ENCODE measurements around the gene COPE. TPM values are rescaled to one million over a fixed set of nuclear protein-coding genes. Genes with fewer than 3 reads are reported as not detected.

Gene COPE
- total RNA-seq, 1 donor from 2014 or later: 177 TPM

DNA sequence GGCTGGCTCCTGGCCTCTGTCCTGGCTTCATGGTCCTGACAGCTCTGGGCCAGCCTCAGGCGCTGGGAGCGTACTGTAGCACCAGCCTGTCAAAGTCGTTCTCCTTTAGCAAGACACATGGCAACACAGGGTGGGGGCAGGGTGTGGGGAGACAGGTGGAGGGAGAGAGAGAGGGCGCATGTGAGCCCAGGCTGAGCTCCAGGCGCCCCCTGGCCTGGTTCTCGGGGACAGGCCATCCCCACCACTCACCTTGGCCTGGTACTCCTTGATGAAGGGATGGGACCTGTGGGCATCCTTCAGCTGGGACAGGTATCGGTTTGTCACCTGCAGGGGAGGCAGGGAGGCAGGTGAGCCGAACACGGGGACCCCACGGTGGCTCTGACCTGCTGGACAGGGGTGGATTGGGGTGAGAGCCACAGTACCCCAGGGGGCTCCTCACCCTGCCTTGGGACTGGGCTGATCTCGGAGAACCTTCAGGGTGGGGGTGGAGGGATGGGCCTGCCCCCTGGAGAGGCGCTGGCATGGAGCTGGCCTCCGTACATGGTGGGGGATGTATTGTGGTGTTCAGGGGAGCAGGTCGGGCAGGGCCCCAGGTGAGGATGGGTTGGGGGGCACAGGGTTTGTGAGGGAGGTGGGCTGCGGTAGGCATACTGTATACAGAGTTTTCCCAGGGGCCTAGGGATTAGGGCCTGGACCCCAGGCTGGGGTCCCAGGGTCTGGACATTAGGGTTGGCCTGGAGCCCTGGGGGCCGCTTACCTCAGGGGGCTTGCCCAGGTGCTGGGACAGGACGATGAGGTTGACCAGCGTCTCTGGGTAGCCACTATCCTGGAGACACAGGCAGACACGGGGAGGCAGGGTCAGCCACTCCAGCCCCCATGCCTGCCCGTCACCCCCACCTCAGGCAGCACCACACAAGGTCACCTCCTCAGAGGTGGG is 19.3 kb downstream of the COPE start:
- no peaks in the 10 kb centered on the region for H3K4me1 Mint-ChIP-seq (ENCODE audit: low read depth, unreplicated experiment)
- no peak overlapping the region for H3K27ac Mint-ChIP-seq (ENCODE audit: unreplicated experiment)
- H3K36me3 Mint-ChIP-seq (ENCODE audit: unreplicated experiment): no peaks in the 10 kb centered on the region
- DNase-seq: no peak
- H3K4me3 Mint-ChIP-seq (ENCODE audit: unreplicated experiment): no peak overlapping the region
- peaks cover 3% of the 10 kb centered on the region for H3K9me3 Mint-ChIP-seq (ENCODE audit: unreplicated experiment)
- peaks cover 9% of the 10 kb centered on the region for H3K27me3 Mint-ChIP-seq (ENCODE audit: unreplicated experiment)
- TF ChIP-seq, protein P1, sequence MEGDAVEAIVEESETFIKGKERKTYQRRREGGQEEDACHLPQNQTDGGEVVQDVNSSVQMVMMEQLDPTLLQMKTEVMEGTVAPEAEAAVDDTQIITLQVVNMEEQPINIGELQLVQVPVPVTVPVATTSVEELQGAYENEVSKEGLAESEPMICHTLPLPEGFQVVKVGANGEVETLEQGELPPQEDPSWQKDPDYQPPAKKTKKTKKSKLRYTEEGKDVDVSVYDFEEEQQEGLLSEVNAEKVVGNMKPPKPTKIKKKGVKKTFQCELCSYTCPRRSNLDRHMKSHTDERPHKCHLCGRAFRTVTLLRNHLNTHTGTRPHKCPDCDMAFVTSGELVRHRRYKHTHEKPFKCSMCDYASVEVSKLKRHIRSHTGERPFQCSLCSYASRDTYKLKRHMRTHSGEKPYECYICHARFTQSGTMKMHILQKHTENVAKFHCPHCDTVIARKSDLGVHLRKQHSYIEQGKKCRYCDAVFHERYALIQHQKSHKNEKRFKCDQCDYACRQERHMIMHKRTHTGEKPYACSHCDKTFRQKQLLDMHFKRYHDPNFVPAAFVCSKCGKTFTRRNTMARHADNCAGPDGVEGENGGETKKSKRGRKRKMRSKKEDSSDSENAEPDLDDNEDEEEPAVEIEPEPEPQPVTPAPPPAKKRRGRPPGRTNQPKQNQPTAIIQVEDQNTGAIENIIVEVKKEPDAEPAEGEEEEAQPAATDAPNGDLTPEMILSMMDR (IDR thresholded peaks at IDR 0.05; ENCODE audit: partially characterized antibody, unreplicated experiment): no peak

DNA sequence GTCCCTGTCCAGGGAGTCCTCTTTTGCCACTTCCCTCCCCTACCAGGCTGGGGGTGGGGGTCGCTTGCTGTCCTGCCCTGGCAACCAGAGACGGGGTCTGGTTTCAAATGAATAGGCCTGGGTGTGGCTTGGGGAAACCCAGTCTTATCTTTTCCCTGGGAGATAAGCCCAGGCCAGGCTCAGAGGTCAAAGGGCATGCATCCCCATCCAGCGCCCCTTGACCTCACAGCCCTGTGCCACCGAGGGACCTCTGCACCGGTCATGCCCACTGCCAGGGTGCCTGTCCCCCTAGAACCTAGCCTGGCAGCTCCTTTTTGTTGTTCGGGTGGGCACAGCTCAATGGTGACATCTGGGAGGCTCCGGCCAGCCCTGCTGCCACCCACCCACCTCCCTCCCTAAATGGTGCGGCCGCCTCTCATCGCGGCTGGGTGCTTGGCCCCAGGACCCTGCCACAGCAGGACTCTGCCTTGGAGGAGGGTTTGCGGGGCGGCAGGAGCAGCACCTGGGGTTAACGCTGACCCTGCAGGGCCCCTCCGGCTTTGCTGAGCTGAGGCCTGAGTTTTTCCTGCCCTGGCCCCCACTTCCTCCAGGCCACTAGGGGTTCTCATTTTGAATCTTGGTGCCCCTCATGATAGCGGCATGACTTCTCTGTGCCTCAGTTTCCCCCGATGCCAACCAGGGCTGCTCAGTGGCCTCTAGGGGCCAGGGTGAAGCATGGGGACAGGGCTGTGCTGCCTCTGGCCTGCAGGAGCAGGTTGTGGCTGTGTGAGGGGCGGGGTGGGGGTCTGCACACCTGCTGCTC is 20.4 kb downstream of the COPE start:
- TF ChIP-seq, protein P1 (IDR thresholded peaks at IDR 0.05; ENCODE audit: partially characterized antibody, unreplicated experiment): no peak
- Mint-ChIP-seq H3K9me3 (ENCODE audit: unreplicated experiment) (peaks cover 3% of the 10 kb centered on the region), H3K36me3 (ENCODE audit: unreplicated experiment) (no peaks in the 10 kb centered on the region), H3K27ac (ENCODE audit: unreplicated experiment) (no peak overlapping the region), H3K27me3 (ENCODE audit: unreplicated experiment) (peaks cover 9% of the 10 kb centered on the region), H3K4me1 (ENCODE audit: low read depth, unreplicated experiment) (peaks cover 2% of the 10 kb centered on the region), H3K4me3 (ENCODE audit: unreplicated experiment) (no peak overlapping the region)
- no peak for DNase-seq

DNA sequence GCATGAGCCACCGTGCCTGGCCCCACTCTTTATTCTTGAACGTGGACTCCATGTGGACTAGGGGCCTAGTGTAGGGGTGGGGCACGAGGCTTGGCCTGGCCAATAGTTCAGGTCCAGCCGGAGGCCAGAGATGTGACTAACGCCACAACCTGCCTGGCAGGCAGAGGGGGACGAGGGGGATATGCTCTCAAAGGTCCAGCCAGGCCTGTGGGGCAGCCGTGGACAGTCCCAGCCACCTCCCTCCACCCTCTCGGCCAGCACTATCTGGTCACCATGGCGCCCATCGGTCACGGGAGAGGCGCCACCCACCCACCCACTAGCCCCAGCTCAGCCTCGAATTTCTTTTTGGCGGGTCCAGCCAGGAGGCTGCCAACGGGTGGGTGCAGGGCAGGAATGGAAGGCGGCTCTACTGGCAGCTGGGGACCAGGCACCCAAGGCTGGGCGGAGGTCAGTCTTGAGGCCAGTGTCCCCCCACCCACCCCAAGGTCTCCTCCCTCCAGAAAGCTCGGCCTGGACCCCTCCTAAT is 21.0 kb downstream of the COPE start:
- Mint-ChIP-seq H3K27me3 (ENCODE audit: unreplicated experiment) (peaks cover 9% of the 10 kb centered on the region), H3K36me3 (ENCODE audit: unreplicated experiment) (no peaks in the 10 kb centered on the region), H3K9me3 (ENCODE audit: unreplicated experiment) (peaks cover 3% of the 10 kb centered on the region), H3K4me1 (ENCODE audit: low read depth, unreplicated experiment) (peaks cover 3% of the 10 kb centered on the region), H3K4me3 (ENCODE audit: unreplicated experiment) (no peak overlapping the region), H3K27ac (ENCODE audit: unreplicated experiment) (no peak overlapping the region)
- TF ChIP-seq, protein P1 (IDR thresholded peaks at IDR 0.05; ENCODE audit: partially characterized antibody, unreplicated experiment): no peak
- DNase-seq: no peak

DNA sequence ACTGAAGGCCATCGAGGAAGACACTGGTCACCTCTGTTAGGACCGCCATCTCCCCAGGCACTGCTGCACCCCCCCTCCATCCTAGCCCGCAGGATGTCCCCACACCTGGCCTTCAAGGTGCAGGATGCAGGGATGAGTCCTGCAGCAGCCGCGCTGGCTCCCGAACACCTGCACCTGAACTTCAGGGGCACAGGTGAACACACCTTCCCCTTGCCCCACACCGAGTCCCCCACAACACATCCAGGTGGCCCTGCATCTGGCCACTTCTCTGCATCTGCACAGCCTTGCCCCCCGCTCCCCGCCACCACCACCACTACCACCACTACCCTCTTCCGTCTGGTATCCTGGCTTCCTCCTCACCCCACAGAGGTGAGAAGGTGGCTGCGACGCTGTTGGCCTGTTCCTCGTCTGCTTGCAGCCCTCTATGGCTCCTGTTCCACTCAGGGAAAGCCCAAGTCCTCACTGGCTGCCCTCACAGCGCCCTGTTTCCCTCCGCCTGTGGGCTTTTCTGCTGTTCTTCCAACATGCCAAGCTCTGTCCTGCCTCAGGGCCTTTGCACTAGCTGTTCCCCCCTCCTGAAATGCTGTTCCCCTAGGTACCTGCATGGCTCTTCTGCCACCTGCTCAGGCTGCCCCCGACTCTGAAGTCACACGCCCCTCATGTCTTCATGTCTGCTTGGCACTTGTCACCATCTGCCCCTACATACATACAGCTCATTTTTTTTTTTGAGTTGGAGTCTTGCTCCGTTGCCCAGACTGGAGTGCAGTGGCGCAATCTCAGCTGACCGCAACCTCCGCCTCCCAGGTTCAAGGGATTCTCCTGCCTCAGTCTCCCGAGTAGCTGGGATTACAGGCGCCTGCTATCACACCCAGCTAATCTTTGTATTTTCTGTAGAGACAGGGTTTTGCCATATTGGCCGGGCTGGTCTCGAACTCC is 21.8 kb downstream of the COPE start:
- no peak for DNase-seq
- Mint-ChIP-seq H3K9me3 (ENCODE audit: unreplicated experiment) (peaks cover 3% of the 10 kb centered on the region), H3K36me3 (ENCODE audit: unreplicated experiment) (no peaks in the 10 kb centered on the region), H3K4me1 (ENCODE audit: low read depth, unreplicated experiment) (peaks cover 3% of the 10 kb centered on the region), H3K27me3 (ENCODE audit: unreplicated experiment) (peaks cover 9% of the 10 kb centered on the region), H3K27ac (ENCODE audit: unreplicated experiment) (no peak overlapping the region), H3K4me3 (ENCODE audit: unreplicated experiment) (peak overlapping the region; percentile 69)
- TF ChIP-seq, protein P1 (IDR thresholded peaks at IDR 0.05; ENCODE audit: partially characterized antibody, unreplicated experiment): no peak
